HG03097 (cell line): Measurements from ENCODE around the gene SRGAP1.
"Not testable (repeated sequence)": the region's sequence is repeated elsewhere in the genome, so short reads cannot be mapped to it uniquely, and the experiment has no call there.

Source experiments
- ATAC-seq: cut with Tn5 transposase; IDR thresholded peaks from one replicate; pipeline ENCODE4 v1.9.1; 2021; ENCODE audit not compliant: unreplicated experiment, low FRiP score

Gene SRGAP1

GRCh38 chr12:63997198-63997597 is 152.7 kb downstream of the SRGAP1 start:
- no peak for ATAC-seq

DNA sequence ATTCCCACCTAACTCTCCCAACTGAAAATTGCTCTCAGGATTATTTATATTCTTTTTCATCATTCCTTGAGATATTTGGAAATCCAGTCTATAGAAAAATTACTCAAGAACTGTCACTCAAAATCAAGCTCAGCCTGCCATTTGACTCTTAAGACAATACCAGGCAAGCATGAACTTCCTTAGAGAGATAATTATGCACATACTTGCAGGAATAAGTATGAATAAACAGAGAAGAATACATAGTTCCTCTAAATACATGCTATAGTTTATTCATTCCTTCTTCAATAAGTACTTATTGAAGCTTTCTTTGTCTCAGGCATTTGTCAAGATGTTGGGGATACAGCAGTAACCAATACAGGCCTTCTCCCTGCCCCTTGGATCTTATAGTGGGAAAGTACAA is 154.1 kb downstream of the SRGAP1 start:
- ATAC-seq = no peak

DNA sequence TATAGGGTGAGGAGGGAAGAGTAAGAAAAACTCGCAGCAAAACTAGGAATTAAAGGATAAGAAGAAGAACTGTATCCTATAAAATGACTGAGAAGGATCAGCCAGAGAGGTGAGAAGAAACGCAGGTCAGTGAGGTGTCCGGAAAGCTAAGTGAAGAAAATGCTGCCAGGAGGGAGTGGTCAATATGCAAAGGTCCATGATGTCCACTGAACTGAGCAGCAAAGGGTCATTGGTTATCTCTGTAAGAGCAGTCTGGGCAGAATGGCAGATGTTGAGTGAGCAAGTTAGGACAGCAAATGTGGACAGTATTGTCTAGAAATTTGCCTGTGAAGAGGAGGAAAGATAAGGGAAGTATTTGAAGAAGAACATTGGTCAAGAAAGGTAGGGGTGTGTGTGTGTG is 155.4 kb downstream of the SRGAP1 start:
- no peak for ATAC-seq

DNA sequence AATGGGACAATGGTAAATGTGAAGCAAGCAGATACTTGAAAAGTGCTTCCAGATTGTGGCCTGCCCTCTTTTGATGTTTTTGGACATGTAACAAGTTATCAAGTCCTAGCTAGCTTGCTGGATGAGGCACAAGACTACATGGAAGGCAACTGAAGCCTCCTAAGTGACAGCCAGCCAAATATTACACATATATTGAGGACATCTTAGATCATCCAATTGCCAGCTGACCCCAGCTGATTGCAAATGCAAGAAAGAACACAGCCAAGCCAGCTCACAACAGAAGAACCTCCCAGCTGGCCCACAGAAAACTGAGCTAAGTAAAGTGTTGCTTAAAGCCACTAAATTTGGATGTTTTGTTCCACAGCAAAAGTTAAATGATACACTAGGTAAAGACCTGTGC is 156.9 kb downstream of the SRGAP1 start:
- ATAC-seq = no peak

DNA sequence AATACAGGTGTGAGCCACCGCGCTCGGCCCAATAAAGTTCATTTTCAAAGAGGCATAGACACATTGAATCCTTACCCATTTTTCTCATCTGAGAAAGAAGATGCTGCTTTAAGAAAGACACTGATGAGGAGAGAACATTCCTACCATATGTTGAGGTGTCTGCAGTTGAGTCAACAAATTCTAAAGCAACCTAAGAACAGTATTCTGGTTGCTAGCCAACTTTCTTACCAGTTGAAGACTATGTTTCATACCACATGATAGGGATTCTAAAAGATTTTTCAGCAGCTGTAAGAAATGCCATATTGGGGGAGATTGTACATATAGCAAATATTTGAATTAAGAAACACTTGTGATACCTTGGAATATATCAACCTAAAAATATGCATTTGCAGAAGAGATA is 160.1 kb downstream of the SRGAP1 start:
- ATAC-seq = no peak

GRCh38 chr12:64006211-64006825 is 161.8 kb downstream of the SRGAP1 start:
- no peak for ATAC-seq

- ATAC-seq = no peak
Measured at GRCh38 chr12:64007853-64008252, 163.4 kb downstream of the SRGAP1 start.

DNA sequence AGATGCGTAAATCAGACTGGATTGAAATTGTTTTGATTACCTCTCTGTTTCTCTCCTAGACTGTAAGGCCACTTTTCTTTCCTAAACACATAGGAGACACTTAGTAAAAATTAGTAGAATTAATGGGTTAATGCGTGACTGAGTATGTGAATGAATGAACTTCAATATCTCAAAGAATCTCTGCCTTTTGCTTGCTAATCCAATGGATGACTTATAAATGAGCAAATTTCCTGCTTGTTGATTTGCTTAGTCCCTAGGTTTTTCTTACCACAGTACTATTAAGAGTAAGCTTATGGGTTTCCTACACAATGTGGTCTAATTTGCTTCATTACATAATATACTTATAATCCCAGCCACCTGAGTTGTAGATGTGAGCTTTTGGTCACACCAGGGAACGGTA is 164.1 kb downstream of the SRGAP1 start:
- ATAC-seq = no peak

DNA sequence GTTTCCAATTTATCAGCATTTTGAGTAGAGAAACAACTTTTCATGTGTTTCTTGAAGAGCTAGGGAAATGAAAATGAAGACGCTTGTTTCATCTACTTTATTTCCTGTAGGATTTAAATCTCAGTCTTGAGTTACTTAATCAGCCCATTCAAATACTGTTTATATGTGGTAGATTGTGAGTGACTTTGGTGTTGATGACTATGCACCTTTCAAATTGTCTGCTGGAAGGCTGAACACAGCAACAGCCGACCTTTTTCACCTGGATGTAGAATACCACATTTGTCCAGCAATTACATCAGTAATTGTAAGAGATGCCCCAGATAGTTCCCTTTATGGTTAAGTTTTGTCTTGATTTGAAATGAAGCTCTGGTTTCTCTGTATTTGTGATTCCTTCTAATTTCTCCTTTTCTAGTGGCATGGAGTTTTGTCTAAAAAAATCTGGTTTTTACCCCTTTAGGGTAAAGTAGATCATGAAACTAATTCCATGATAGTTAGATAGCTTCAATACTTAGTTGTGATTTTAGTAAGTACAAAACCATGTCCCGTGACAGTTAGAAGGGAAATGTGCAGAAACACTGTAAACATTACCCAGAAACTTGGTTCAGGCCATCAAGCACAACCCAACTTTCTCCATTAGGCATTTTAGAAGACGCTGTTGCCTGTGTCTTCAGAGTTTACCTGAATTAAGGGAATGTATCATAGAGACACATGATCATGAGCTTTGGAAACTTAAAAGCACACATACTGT is 165.0 kb downstream of the SRGAP1 start:
- peak; percentile 62 for ATAC-seq

DNA sequence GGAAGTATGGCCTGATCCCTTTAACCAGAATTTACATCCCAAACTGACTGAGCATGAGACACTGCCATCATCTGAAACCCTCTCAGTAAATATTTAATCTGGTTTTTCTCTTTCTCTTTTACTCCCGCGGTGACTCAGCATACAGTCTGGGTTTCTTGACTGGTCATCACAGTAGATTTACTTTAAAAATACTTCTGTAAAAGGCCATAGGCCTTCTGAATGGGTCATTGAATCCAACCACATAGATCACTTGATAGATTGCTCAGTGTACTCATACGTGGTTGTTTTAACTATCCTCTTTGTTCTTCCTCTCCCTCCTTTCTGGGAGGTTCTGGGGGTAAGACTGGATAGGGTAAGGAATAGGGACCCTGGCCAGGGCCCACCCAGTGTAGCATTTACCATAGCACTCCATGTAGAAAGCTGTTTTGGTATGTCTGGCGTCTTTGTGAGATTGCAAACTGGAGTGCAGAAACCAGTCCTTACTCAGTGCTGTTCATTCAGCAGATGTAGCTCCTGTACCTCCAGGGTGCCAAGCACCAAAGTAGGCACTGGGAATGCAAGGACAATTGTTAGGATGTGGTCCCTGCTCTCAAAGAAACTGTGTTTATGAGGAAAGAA is 165.7 kb downstream of the SRGAP1 start:
- peak; percentile 91 for ATAC-seq

DNA sequence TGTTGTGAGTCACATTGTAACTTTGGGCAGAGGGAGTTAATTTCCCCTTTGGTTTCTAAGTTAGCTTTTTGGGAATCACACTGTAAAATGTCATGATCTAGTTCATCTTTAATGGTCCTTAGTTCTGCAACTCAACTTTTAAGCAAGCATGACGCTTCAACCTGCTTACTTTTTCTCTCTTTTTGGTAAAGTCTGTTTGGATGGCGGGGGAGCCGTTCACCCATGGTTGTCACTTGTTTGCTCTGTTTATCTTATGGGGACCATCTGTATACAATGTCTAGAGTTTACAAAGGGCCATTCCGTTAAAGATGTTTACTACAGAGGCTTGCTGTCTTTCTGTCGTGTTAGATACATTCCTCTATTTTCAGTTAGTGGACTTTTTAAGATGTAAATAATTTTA is 172.0 kb downstream of the SRGAP1 start:
- no peak for ATAC-seq

DNA sequence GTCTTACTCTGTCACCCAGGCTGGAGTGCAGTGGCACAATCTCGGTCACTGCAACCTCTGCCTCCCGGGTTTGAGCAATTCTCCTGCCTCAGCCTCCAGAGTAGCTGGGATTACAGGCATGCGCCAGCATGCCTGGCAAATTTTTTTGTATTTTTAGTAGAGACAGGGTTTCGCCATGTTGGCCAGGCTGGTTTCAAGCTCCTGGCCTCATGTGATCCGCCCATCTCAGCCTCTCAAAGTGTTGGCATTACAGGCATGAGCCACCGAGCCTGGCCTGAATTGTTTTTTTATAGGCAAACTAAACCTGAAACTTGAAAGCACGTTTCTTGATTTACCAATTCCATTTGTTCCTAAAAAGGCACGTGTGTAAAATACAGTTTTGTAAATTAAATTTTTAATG is 173.6 kb downstream of the SRGAP1 start:
- not testable (repeated sequence) for ATAC-seq

DNA sequence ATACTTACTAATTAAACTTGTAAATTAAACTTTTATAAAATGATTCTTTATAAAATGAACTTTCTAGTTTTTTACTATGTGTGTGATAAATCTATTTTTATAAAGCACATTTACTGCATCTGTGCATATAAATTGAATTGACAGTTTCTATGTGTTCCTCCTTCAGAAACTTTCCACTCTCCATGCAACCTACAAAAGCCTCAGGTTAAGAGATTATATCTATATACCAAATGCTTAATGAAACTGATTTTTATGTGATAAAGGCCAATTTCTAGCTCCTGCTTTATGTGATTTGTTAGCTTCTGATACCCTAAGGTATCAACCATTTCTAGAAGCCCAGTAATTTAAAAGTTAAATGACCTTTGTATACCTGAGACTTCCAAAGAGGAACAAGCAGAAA is 174.0 kb downstream of the SRGAP1 start:
- no peak for ATAC-seq

DNA sequence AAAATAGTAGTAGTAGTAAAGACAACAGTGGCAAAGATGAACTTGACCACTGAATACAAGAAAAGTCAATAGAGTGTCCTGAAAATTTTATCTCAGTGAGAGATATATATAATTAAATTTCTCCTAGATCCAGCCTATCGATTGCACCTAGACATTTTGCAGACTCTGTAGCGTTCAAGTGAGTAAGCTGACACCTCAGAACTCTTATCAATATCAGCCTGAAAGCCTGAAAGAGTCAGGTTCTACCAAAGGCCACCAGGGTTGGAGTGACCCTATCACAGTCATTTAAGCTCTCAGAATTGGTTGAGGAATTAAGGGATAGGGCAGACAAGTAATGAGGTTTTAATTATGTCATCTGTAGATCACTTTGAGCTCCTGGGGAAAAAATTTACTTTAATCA is 174.6 kb downstream of the SRGAP1 start:
- ATAC-seq = no peak

DNA sequence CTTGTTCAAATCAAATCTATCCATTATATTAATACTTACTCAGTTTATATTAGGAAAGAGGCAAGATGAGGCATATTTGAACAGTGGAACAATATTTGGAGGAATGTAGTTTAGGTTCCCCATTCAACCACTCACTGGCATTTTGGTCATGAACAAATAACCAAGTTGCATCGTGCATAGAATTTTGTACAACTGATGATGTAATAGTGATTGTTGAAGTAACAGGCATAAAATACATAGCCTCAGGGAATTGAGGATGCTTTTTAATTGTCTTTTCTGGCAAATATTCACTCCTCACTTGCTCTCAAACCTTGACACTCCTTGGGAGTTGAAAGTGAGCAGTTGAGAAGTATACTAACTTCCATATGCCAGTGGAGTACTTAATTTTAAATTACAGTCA is 175.2 kb downstream of the SRGAP1 start:
- ATAC-seq = no peak

- ATAC-seq = no peak
Measured at GRCh38 chr12:64025174-64025958, 180.9 kb downstream of the SRGAP1 start.

- no peak for ATAC-seq
Measured at GRCh38 chr12:64027311-64027710, 182.8 kb downstream of the SRGAP1 start.

- no peak for ATAC-seq
Measured at GRCh38 chr12:64028541-64028940, 184.0 kb downstream of the SRGAP1 start.

GRCh38 chr12:64029013-64029857 is 184.7 kb downstream of the SRGAP1 start:
- no peak for ATAC-seq

- no peak for ATAC-seq
Measured at GRCh38 chr12:64030155-64030554, 185.7 kb downstream of the SRGAP1 start.
